ENCODE data around the gene SLC9A8.

DNA sequence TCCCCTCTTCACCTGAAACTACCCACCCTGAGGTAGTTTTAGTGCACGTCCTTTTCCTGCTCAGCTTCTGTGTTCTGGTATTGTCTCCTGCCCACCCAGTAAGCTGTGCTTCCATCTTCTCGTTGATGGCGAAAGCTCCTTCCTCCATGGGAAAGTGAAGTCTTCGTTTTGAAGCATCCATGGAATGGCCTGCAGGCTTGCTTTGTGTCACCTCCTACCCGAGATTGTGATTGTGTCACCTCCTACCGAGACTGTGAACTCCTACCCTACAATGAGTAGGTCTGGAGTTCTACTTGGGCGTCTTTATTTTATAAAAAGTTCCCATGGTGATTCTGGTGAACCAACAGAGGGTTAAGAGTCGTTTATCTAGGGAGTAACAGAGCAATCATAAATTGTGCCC is 25.9 kb downstream of the SLC9A8 start:
- TF ChIP-seq EZH2 (IDR thresholded peaks at IDR 0.05; ENCODE audit: low read depth) = no peak
- TF ChIP-seq, protein P1, sequence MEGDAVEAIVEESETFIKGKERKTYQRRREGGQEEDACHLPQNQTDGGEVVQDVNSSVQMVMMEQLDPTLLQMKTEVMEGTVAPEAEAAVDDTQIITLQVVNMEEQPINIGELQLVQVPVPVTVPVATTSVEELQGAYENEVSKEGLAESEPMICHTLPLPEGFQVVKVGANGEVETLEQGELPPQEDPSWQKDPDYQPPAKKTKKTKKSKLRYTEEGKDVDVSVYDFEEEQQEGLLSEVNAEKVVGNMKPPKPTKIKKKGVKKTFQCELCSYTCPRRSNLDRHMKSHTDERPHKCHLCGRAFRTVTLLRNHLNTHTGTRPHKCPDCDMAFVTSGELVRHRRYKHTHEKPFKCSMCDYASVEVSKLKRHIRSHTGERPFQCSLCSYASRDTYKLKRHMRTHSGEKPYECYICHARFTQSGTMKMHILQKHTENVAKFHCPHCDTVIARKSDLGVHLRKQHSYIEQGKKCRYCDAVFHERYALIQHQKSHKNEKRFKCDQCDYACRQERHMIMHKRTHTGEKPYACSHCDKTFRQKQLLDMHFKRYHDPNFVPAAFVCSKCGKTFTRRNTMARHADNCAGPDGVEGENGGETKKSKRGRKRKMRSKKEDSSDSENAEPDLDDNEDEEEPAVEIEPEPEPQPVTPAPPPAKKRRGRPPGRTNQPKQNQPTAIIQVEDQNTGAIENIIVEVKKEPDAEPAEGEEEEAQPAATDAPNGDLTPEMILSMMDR (conservative IDR thresholded peaks at IDR 0.05) = no peak
